ENCODE results near the gene SCAMP1. TPM values are rescaled to one million over a fixed set of nuclear protein-coding genes. Genes with fewer than 3 reads are reported as not detected.

The SCAMP1 gene
- 10 to 100 TPM in 2 of 4 donors, 1 to 10 TPM in 2; 3.5 to 24.5 (median 7.7) TPM for polyA plus RNA-seq
- long read RNA-seq, donor 1, full-length matches to known transcripts: 15 of 29 reads
- long read RNA-seq, donor 1, partial matches to known transcripts: 14 of 29 reads
- long read RNA-seq, donor 1, other reads (novel, unspliced or antisense): 0 of 29 reads
- long read RNA-seq, donor 2, full-length matches to known transcripts: 2 of 2 reads
- long read RNA-seq, donor 2, partial matches to known transcripts: 0 of 2 reads
- long read RNA-seq, donor 2, other reads (novel, unspliced or antisense): 0 of 2 reads
- long read RNA-seq, donor 3, full-length matches to known transcripts: 4 of 4 reads
- long read RNA-seq, donor 3, partial matches to known transcripts: 0 of 4 reads
- long read RNA-seq, donor 3, other reads (novel, unspliced or antisense): 0 of 4 reads
- long read RNA-seq, donor 4: 0 reads
- long read RNA-seq, donor 5: 0 reads
- long read RNA-seq, donor 6, full-length matches to known transcripts: 6 of 12 reads
- long read RNA-seq, donor 6, partial matches to known transcripts: 6 of 12 reads
- long read RNA-seq, donor 6, other reads (novel, unspliced or antisense): 0 of 12 reads
- long read RNA-seq, donor 7, full-length matches to known transcripts: 18 of 18 reads
- long read RNA-seq, donor 7, partial matches to known transcripts: 0 of 18 reads
- long read RNA-seq, donor 7, other reads (novel, unspliced or antisense): 0 of 18 reads
- long read RNA-seq, donor 8, full-length matches to known transcripts: 2 of 2 reads
- long read RNA-seq, donor 8, partial matches to known transcripts: 0 of 2 reads
- long read RNA-seq, donor 8, other reads (novel, unspliced or antisense): 0 of 2 reads
- long read RNA-seq, donor 9, full-length matches to known transcripts: 1 of 1 reads
- long read RNA-seq, donor 9, partial matches to known transcripts: 0 of 1 reads
- long read RNA-seq, donor 9, other reads (novel, unspliced or antisense): 0 of 1 reads
- long read RNA-seq, donor 10, full-length matches to known transcripts: 7 of 7 reads
- long read RNA-seq, donor 10, partial matches to known transcripts: 0 of 7 reads
- long read RNA-seq, donor 10, other reads (novel, unspliced or antisense): 0 of 7 reads

DNA sequence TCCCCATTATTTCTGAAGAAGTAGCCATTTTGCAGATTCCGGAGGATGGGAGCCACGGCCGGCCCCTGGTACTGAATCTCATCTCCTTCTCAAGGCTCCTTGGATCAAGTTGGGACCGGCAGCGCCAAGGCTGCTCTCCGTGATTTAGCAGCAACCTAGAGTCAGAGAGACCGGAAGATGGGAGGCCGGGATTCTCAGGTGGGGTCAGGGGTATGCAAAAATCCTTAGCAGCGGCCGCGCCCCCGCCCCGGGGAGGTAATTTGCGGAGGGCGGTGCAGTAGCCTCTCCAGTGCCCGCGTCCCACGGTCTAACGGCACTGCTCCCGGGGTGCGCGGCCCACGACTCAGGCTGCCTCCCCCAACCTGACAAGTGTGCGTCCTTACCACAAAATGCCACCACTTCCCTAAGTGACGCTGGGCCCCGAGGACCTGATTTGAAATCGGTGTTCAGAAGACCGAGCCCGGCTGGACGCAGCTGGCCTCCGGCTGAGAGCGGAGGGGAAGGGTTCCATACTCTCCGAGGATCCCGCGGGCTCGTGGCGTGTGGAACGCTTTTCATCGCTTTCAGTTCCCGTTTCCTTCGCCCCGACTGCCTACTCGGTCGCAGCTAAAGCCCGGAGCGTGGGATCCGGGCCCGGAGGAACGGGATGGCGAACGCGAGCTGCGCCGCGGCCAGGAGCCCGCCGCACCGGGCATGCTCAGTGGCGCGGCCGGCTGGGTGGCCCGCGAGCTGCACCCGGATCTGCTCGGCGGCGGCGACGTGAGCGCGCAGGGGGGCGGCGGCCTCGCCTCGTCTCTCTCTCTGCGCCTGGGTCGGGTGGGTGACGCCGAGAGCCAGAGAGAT, at the start of gene SCAMP1:
TSS of gene SCAMP1 (plus strand) at position 787 of the 843 bp plus-strand sequence. CDS start at position 842, 55 bp downstream.
- Histone ChIP-seq H3K4me3 (ENCODE audit: low read depth in 1 of 3, low read length in 3 of 3) (peak within 1 kb of the TSS; percentile 80 to 100 (median 98)), H3K27ac (ENCODE audit: low read depth in 1 of 3, low read length in 2 of 3) (peak within 1 kb of the TSS; percentile 81 to 96 (median 92)), H3K36me3 (ENCODE audit: control insufficient read depth in 3 of 3, insufficient read depth in 2 of 3, low read depth in 1 of 3, low read length in 3 of 3) (peaks cover 0 to 5% (median 0%) of the 10 kb centered on the region in 3 donors), H3K27me3 (ENCODE audit: control insufficient read depth in 3 of 3, insufficient read depth in 3 of 3, low read length in 3 of 3) (no peaks in the 10 kb centered on the region), H3K4me1 (ENCODE audit: control insufficient read depth in 3 of 3, insufficient read depth in 2 of 3, low read depth in 1 of 3, low read length in 2 of 3) (peaks cover 0 to 9% (median 5%) of the 10 kb centered on the region in 3 donors), H3K9me3 (ENCODE audit: control insufficient read depth in 2 of 2, insufficient read depth in 1 of 2, low read depth in 1 of 2, low read length in 1 of 2) (no peaks in the 10 kb centered on the region)
- 0% methylated on average over 74 to 79 of the region's 79 CpGs for WGBS, 3 donors
- FAIRE-seq: no peak
- peak; percentile 93 to 99 for DNase-seq

DNA sequence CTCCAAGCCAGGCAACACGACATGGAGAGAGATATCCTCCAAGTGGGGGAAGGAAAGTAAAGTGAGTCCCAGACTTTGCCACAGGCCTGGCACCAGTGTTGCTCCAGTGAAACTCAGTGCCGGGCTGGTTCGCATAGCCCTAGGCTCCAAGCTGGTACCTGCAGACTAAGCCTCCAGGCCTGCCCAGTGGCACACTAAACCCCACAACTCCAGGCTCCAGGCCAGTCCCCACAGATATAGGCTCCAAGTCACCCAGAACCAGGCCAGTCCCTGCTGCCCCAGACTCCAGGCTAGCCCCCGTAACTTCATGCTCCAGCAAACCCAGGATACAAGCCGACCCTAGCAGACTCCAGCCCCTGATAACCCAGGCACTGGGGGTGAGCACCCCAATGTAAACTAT, 42.9 kb upstream of the SCAMP1 start:
- DNase-seq (no peak), FAIRE-seq (no peak)
- Histone ChIP-seq H3K27me3 (ENCODE audit: control insufficient read depth in 3 of 3, insufficient read depth in 3 of 3, low read length in 3 of 3) (no peaks in the 10 kb centered on the region), H3K36me3 (ENCODE audit: control insufficient read depth in 3 of 3, insufficient read depth in 2 of 3, low read depth in 1 of 3, low read length in 3 of 3) (no peaks in the 10 kb centered on the region), H3K27ac (ENCODE audit: low read depth in 1 of 3, low read length in 2 of 3) (no peak overlapping the region), H3K4me3 (ENCODE audit: low read depth in 1 of 3, low read length in 3 of 3) (no peak overlapping the region), H3K9me3 (ENCODE audit: control insufficient read depth in 2 of 2, insufficient read depth in 1 of 2, low read depth in 1 of 2, low read length in 1 of 2) (peaks cover 0 to 7% of the 10 kb centered on the region in 2 donors), H3K4me1 (ENCODE audit: control insufficient read depth in 3 of 3, insufficient read depth in 2 of 3, low read depth in 1 of 3, low read length in 2 of 3) (no peaks in the 10 kb centered on the region)
- WGBS, 3 donors: 85 to 89% (median 88%) methylated on average over 5 of the region's 5 CpGs

DNA sequence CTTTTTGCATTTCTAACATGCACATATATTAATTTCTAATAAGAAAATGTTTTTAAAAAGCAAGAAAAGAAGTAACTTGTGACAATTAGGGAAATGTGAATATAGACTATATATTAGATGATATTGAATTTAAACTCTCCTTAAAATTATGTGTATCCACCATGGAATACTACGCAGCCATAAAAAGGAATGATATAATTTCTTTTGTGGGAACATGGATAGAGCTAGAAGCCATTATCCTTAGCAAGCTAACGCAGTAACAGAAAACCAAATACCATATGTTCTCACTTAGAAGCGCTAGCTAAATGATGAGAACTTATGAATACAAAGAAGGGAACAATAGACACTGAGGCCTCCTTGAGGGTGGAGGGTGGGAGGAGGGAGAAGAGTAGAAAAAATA, 42.1 kb upstream of the SCAMP1 start:
- DNase-seq (no peak), FAIRE-seq (no peak)
- no peaks in the 10 kb centered on the region for H3K36me3 ChIP-seq (ENCODE audit: control insufficient read depth in 3 of 3, insufficient read depth in 2 of 3, low read depth in 1 of 3, low read length in 3 of 3)
- H3K27ac ChIP-seq (ENCODE audit: low read depth in 1 of 3, low read length in 2 of 3): no peak overlapping the region
- H3K4me3 ChIP-seq (ENCODE audit: low read depth in 1 of 3, low read length in 3 of 3): no peak overlapping the region
- H3K4me1 ChIP-seq (ENCODE audit: control insufficient read depth in 3 of 3, insufficient read depth in 2 of 3, low read depth in 1 of 3, low read length in 2 of 3): no peaks in the 10 kb centered on the region
- H3K27me3 ChIP-seq (ENCODE audit: control insufficient read depth in 3 of 3, insufficient read depth in 3 of 3, low read length in 3 of 3): no peaks in the 10 kb centered on the region
- 96 to 99% (median 98%) methylated on average over 3 of the region's 3 CpGs for WGBS, 3 donors
- peaks cover 0 to 7% of the 10 kb centered on the region in 2 donors for H3K9me3 ChIP-seq (ENCODE audit: control insufficient read depth in 2 of 2, insufficient read depth in 1 of 2, low read depth in 1 of 2, low read length in 1 of 2)

DNA sequence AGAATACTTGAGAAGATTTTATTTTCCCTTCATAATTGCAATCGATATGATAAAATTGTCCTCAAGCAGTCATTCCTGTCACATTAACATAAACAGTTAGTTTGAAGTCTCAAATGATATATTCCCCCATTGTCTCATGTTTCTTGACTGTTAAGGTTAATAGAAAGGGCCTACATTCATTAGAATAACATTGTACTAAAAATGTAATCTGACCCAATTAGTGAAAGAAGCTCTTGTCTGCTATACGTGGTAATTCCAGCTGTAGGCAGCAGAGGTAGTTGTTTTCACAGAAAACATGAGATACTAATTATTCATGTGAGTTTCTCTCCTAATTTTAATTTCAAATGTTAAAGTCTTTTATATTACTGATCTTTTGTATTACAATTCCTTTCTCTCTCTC, 40.0 kb upstream of the SCAMP1 start:
- DNase-seq (peak in 1 of 2 donors; percentile 36), FAIRE-seq (peak; percentile 51)
- Histone ChIP-seq H3K27me3 (ENCODE audit: control insufficient read depth in 3 of 3, insufficient read depth in 3 of 3, low read length in 3 of 3) (no peaks in the 10 kb centered on the region), H3K9me3 (ENCODE audit: control insufficient read depth in 2 of 2, insufficient read depth in 1 of 2, low read depth in 1 of 2, low read length in 1 of 2) (no peaks in the 10 kb centered on the region), H3K4me3 (ENCODE audit: low read depth in 1 of 3, low read length in 3 of 3) (no peak overlapping the region), H3K36me3 (ENCODE audit: control insufficient read depth in 3 of 3, insufficient read depth in 2 of 3, low read depth in 1 of 3, low read length in 3 of 3) (no peaks in the 10 kb centered on the region), H3K27ac (ENCODE audit: low read depth in 1 of 3, low read length in 2 of 3) (no peak overlapping the region), H3K4me1 (ENCODE audit: control insufficient read depth in 3 of 3, insufficient read depth in 2 of 3, low read depth in 1 of 3, low read length in 2 of 3) (no peaks in the 10 kb centered on the region)
- WGBS, 3 donors: 38 to 44% (median 42%) methylated on average over 2 of the region's 2 CpGs

DNA sequence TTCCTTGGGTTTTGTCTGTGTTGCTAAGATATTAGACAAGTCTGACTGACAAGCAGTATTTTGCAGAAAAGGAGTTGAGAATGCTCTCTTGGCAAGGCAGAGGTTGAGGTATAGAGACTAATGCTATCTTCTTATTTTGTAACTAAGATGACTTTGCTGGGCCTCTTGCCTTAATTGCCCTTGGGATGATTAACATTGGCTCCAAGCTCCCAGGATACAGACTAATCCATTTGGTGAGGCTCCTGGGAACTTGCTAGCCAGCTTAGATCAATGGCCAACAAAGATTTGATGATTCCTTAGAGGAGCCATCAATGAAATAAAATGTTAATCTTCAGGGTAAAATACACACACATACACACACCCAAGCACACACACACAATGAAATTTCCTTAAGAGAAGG, 37.2 kb upstream of the SCAMP1 start:
- no peaks in the 10 kb centered on the region for H3K36me3 ChIP-seq (ENCODE audit: control insufficient read depth in 3 of 3, insufficient read depth in 2 of 3, low read depth in 1 of 3, low read length in 3 of 3)
- no peak for FAIRE-seq
- no peaks in the 10 kb centered on the region for H3K27me3 ChIP-seq (ENCODE audit: control insufficient read depth in 3 of 3, insufficient read depth in 3 of 3, low read length in 3 of 3)
- no peaks in the 10 kb centered on the region for H3K9me3 ChIP-seq (ENCODE audit: control insufficient read depth in 2 of 2, insufficient read depth in 1 of 2, low read depth in 1 of 2, low read length in 1 of 2)
- H3K4me3 ChIP-seq (ENCODE audit: low read depth in 1 of 3, low read length in 3 of 3): no peak overlapping the region
- H3K27ac ChIP-seq (ENCODE audit: low read depth in 1 of 3, low read length in 2 of 3): no peak overlapping the region
- no peaks in the 10 kb centered on the region for H3K4me1 ChIP-seq (ENCODE audit: control insufficient read depth in 3 of 3, insufficient read depth in 2 of 3, low read depth in 1 of 3, low read length in 2 of 3)
- DNase-seq: no peak

DNA sequence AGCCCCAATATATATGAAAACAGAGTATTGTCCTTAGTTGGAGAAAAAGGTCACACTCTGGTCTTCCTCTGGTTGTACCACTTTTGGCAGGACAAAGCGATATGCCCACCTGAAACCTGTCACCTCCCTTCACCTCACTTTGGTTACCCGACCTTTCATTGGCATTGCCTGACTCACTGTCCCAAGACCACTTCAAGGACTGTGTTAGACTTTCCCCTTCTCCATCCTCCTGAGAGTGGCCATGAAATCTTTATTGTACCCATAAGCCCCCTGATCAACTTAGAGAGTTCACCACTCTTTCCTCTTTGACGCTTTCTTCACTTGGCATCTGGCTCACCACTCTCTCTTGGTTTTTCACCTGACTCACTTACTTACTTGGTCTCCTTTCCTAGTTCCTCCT, 33.5 kb upstream of the SCAMP1 start:
- no peak for FAIRE-seq

GRCh38 chr5:78327761-78328510, 32.5 kb upstream of the SCAMP1 start:
- Histone ChIP-seq H3K27me3 (ENCODE audit: control insufficient read depth in 3 of 3, insufficient read depth in 3 of 3, low read length in 3 of 3) (no peaks in the 10 kb centered on the region), H3K9me3 (ENCODE audit: control insufficient read depth in 2 of 2, insufficient read depth in 1 of 2, low read depth in 1 of 2, low read length in 1 of 2) (no peaks in the 10 kb centered on the region), H3K27ac (ENCODE audit: low read depth in 1 of 3, low read length in 2 of 3) (no peak overlapping the region), H3K4me3 (ENCODE audit: low read depth in 1 of 3, low read length in 3 of 3) (no peak overlapping the region), H3K4me1 (ENCODE audit: control insufficient read depth in 3 of 3, insufficient read depth in 2 of 3, low read depth in 1 of 3, low read length in 2 of 3) (no peaks in the 10 kb centered on the region), H3K36me3 (ENCODE audit: control insufficient read depth in 3 of 3, insufficient read depth in 2 of 3, low read depth in 1 of 3, low read length in 3 of 3) (no peaks in the 10 kb centered on the region)
- WGBS, 3 donors: 75 to 80% (median 80%) methylated on average over 6 of the region's 6 CpGs
- FAIRE-seq (no peak), DNase-seq (no peak)

More for the DNA sequence above, 33.5 kb upstream of the SCAMP1 start:
- no peak overlapping the region for H3K4me3 ChIP-seq (ENCODE audit: low read depth in 1 of 3, low read length in 3 of 3)
- H3K36me3 ChIP-seq (ENCODE audit: control insufficient read depth in 3 of 3, insufficient read depth in 2 of 3, low read depth in 1 of 3, low read length in 3 of 3): no peaks in the 10 kb centered on the region
- no peaks in the 10 kb centered on the region for H3K4me1 ChIP-seq (ENCODE audit: control insufficient read depth in 3 of 3, insufficient read depth in 2 of 3, low read depth in 1 of 3, low read length in 2 of 3)
- 90 to 97% (median 92%) methylated on average over 3 of the region's 3 CpGs for whole genome bisulfite sequencing, 3 donors
- DNase-seq: no peak
- no peaks in the 10 kb centered on the region for H3K9me3 ChIP-seq (ENCODE audit: control insufficient read depth in 2 of 2, insufficient read depth in 1 of 2, low read depth in 1 of 2, low read length in 1 of 2)
- H3K27ac ChIP-seq (ENCODE audit: low read depth in 1 of 3, low read length in 2 of 3): no peak overlapping the region
- H3K27me3 ChIP-seq (ENCODE audit: control insufficient read depth in 3 of 3, insufficient read depth in 3 of 3, low read length in 3 of 3): no peaks in the 10 kb centered on the region

All from small intestine (tissue), 16 donors.